Fibroblast of skin of scalp (primary cell): Measurements from ENCODE around the gene CD9.

ENCODE experiments used
- DNase-seq: peaks from one replicate; pipeline ENCODE4 v3.0.0-alpha.2; 2013

CD9 gene

GRCh38 chr12:6276956-6277620 lies 76.9 kb downstream of the CD9 start:
- DNase-seq = no peak

- DNase-seq = no peak
Measured at GRCh38 chr12:6277982-6278438, 77.8 kb downstream of the CD9 start.

DNA sequence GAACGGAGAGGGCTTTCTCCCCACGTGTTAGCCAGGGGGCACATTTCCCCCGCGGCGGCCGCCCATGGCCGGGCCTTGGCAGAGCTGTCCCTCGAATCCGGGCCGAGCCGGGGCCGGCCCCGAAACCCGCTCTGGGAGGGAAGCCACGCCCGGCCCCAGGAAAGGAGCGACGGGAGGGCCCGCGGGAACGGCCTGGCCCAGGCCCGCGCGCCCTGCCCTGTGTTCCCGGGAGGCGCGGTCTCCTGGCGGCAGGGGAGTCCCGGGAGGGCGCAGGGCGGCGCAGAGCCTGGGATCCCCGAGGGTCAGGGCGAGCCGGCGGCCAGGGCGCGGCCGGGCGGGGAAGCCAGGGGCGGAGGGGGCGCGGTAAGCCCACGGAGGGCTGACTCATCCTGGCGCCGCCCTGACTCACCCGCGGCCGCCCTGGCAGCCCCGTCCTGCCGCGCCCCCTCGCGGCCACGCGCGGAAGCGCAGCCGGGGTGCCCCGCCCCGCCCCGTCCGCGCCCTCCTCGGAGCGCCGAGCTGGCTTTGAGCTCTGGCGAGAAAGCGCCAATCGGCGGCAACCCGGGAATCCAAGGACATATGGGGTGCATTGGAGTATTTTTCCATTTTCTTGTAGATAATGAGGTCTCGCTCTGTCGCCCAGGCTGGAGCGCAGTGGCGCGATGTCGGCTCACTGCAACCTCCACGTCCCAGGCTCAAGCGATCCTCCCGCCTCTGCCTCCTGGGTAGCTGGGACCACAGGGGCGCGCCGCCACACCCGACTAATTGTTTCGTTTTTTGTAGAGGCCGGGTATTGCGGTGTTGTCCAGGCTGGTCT lies 78.4 kb downstream of the CD9 start:
- peak; percentile 84 for DNase-seq

DNA sequence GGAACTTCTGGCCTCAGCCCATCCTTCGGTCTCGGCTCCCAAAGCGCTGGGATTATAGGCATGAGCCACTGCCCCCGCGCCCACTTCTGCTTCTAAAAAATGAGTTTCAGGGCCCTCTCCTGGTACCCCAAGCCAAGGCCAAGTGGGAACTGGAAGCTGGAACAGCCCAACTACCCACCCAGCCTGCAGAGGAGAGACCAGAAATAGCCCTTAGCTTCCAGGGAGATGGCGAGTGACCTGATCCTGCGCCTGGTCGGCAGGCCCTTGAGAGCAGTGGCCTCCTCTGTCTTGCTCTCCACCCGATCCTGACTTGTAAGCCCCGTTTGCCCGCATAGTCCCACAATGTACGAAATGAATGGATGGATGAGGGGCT lies 79.0 kb downstream of the CD9 start:
- no peak for DNase-seq

- DNase-seq = no peak
Measured at GRCh38 chr12:6279631-6280030, 79.4 kb downstream of the CD9 start.

GRCh38 chr12:6280053-6280469 lies 79.9 kb downstream of the CD9 start:
- peak; percentile 94 for DNase-seq

DNA sequence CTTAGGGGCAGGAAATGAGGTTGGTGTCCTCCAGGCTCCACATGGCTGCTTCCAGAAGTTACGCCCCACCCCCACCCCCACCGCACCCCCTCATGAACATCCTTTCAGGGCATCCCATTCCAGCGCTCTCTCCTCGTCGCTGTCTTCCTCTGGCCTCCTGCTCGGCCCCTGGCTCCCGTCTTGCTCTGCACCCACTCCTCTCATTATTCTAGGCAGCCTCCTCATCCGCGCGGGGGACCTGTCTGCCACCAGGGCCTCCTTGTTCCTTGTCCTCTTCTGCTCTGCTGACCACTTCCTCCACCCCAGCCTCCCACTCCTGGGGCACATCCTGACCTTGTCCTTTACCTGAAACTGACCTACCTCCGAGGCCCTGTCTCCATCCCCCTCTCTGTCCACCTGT lies 80.5 kb downstream of the CD9 start:
- DNase-seq = no peak

DNA sequence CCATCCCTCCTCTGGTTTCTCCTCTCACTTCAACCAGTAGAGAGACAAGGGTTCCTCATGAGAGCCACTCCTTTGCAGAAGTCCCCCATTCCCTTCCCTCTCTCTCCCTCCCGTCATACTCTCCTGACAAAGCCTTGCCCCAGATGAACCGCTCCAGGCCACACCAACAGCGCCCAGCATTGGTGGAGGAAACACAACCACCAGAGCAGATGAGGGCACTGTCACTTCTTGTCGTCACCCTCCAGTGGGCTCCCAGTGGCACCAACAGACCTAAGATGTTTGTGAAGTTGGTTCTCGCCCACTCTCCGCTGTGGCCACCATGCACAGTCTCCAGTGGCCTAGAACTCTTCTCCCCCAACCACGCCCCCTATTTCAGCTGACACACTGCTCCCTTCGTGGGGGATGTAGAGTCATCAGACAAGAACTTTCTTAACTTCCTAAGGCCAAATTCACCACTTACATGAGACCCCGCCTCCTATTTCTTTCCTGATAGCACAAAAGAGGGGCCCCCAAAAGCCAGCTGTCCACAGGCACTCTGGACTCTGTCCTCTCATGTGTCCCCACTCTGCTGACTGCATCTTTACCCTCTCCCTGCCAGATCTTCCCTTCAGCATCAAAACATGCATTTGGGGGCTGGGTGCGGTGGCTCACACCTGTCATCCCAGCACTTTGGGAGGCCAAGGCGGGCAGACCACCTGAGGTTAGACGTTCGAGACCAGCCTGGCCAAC lies 81.0 kb downstream of the CD9 start:
- DNase-seq = peak; percentile 64

GRCh38 chr12:6282453-6282840 lies 82.2 kb downstream of the CD9 start:
- no peak for DNase-seq

GRCh38 chr12:6284273-6284672 lies 84.1 kb downstream of the CD9 start:
- no peak for DNase-seq

DNA sequence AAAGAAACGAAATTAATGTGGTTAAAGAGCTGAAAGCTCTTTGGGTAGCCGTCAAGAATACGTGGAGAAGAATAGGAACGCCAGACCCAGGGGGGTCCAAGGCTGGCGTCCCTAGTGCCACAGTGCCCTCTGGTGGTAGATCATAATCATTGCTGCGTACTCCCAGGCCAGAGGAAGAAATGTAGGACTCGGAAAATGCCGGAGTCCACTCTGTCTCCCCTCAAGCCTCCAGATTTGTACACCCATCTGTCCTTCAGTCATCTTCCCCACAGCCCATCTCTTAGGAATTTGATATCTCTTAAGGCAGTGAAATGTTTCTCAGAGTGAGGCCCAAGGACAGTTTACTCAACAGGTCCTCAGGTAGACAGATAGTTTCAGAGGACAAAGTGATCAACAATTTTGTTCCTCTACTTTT lies 84.9 kb downstream of the CD9 start:
- peak; percentile 74 for DNase-seq

DNA sequence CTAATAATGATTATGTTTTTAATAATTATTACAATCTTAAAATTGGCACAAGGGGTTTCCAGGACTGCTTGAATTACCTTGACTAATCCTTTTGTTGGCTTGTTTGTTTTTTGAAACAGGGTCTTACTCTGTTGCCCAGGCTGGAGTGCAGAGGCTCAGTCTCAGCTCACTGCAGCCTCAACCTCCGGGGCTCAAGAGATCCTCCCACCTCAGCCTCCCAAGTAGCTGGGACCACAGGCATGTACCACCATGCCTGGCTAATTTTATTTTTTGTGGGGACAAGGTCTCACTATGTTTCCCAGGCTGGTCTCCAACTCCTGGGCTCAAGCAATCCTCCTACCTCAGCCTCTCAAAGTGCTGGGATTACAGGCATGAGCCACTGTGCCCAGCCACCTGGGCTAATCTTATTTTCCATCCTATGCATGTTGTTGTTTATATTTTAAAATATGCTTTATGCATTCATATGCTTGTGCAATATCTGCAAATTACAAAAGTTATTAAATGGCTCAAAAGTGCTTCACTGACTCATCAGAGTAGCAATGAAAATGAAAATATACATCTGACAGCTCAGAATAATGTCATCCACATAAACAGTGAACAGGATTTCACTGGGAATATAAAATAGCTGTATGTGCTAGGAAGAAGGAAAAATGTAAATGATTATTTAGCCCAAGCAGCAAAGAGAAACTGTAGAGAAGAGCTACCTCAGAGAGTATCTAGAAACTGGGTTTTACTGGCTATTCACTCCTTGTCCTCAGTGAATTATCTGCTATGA lies 85.5 kb downstream of the CD9 start:
- DNase-seq = peak; percentile 68
